Panc1 (cell line): Measurements from ENCODE around the gene GMDS. TPM values are rescaled to one million over a fixed set of nuclear protein-coding genes. Genes with fewer than 3 reads are reported as not detected.

Source experiments
- ATAC-seq: fragments of 200-7000 bp; cut with Tn5 transposase; 2 replicates; pipeline ENCODE4 v1.9.1; 2020; ENCODE audit warnings: mild to moderate bottlenecking, moderate library complexity
- BruUV-seq: library from RNA; stranded (reverse); fragments of 400-500 nt; replicated peaks from 2 replicates; lab custom pipeline; 2021; lab: Mats Ljungman, UMichigan
- CTCF ChIA-PET: fragments of 300-600 bp; sonication (Branson Sonifier 250); formaldehyde crosslinking; loops from one replicate; lab custom pipeline; 2022; ENCODE audit warnings: antibody characterized with exemption; lab: Charles Lee
- POLR2A ChIA-PET: fragments of 300-600 bp; sonication (Branson Sonifier 250); formaldehyde crosslinking; loops from one replicate; lab custom pipeline; 2022; ENCODE audit warnings: antibody characterized with exemption; lab: Charles Lee
- DNase-seq: peaks from one replicate; pipeline ENCODE4 v3.0.0-alpha.2; 2010; ENCODE audit warnings: low read depth, low spot score
- H3K27ac ChIP-seq: 2 replicates; pipeline ENCODE4 v1.5.1; 2011; ENCODE audit warnings: mild to moderate bottlenecking, low read length, inconsistent platforms
- H3K27me3 ChIP-seq: fragments of 200-500 bp; sonication (Bioruptor generic); 2 replicates; pipeline ENCODE4 v1.6.0; 2014; ENCODE audit warnings: low read length, inconsistent platforms; ENCODE audit not compliant: control insufficient read depth, insufficient read depth
- H3K36me3 ChIP-seq: fragments of 200-500 bp; sonication (Bioruptor generic); 2 replicates; pipeline ENCODE4 v1.5.1; 2014; ENCODE audit warnings: inconsistent platforms, mild to moderate bottlenecking, low read length, moderate library complexity; ENCODE audit not compliant: control insufficient read depth, insufficient read depth
- H3K4me1 ChIP-seq: 2 replicates; pipeline ENCODE4 v1.5.1; 2011; ENCODE audit warnings: inconsistent platforms, mild to moderate bottlenecking, low read length, moderate library complexity; ENCODE audit not compliant: control insufficient read depth, insufficient read depth
- H3K4me3 ChIP-seq, 2 experiments: 2 replicates each; pipeline ENCODE4 v1.5.1; 2011 to 2012; ENCODE audit warnings: low read depth in 2 of 2, low read length in 2 of 2, mild to moderate bottlenecking in 2 of 2, inconsistent platforms in 1 of 2, moderate library complexity in 1 of 2
- H3K9me3 ChIP-seq: fragments of 200-500 bp; sonication (Bioruptor generic); 2 replicates; pipeline ENCODE4 v1.5.1; 2014; ENCODE audit warnings: low read depth, mild to moderate bottlenecking, inconsistent platforms, low read length, moderate library complexity; ENCODE audit not compliant: control insufficient read depth, insufficient read depth
- CTCF ChIP-seq: fragments of 450-650 bp; IDR thresholded peaks from 2 replicates; pipeline ENCODE4 v1.5.1; 2017; ENCODE audit warnings: mild to moderate bottlenecking
- POLR2AphosphoS5 ChIP-seq: IDR thresholded peaks from 2 replicates; pipeline ENCODE4 v1.6.1; 2012; ENCODE audit warnings: mild to moderate bottlenecking, low read depth, low read length, moderate library complexity
- SIN3A ChIP-seq: IDR thresholded peaks from 2 replicates; pipeline ENCODE4 v1.6.1; 2012; ENCODE audit warnings: low read depth, mild to moderate bottlenecking, low read length, moderate library complexity, borderline replicate concordance; ENCODE audit not compliant: insufficient read depth
- TCF7L2 ChIP-seq: IDR thresholded peaks from 2 replicates; pipeline ENCODE4 v1.6.1; 2011; ENCODE audit warnings: mild to moderate bottlenecking, low read depth, low read length, inconsistent platforms
- in situ Hi-C: cut with HindIII; loops from 2 replicates; pipeline ENCODE4 v1.10.0; 2016; ENCODE audit warnings: low sequenced_read_pairs, low pct_unique_long_range_greater_than_20kb
- intact Hi-C: fragments of 100-400 bp; cut with micrococcal nuclease; formaldehyde crosslinking; loops from one replicate; pipeline ENCODE4 v1.10.0; 2022; ENCODE audit not compliant: unreplicated experiment
- total RNA-seq: library from RNA; stranded (reverse); gene quantifications from one replicate; pipeline ENCODE4 v1.2.1, GENCODE V29; 2021; ENCODE audit not compliant: unreplicated experiment
- TF ChIP-seq, protein P1 (sequence below), 2 experiments: IDR thresholded peaks; 2 replicates each; pipeline ENCODE4 v1.6.1; 2011 to 2012; ENCODE audit warnings: low read depth in 2 of 2, control low read depth in 1 of 2, low read length in 1 of 2, mild to moderate bottlenecking in 1 of 2, moderate library complexity in 1 of 2; ENCODE audit not compliant: insufficient read depth in 1 of 2

The GMDS gene
- total RNA-seq, 1 experiment from 2014 or later, result 9.8 TPM

DNA sequence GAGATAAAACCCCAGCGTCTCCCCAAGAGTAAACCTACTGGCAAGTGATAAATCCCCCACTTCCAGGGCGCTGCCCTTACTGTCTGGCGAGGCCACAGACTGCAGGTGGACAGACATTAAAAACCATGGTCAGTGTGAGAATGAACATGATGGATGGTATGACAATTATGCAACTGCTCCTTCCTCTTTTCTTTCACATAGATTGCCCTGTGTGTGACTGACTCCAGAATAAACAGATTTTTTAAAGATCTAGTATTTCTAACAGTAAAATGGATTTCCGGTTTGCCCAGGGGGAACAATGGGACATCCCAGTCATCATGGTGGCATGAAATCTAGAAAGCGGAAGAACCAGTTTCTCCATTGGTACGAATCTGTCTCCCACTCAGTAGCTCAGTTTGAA, 482.0 kb downstream of the GMDS start:
- H3K4me3 ChIP-seq, result no peak overlapping the region
- H3K4me1 ChIP-seq, result no peaks in the 10 kb centered on the region
- intact Hi-C loops, result no loop called here
- POLR2A ChIA-PET, result no interaction called here
- in situ Hi-C loops, result no loop called here
- DNase-seq (no peak), ATAC-seq (no peak)
- H3K9me3 ChIP-seq, result no peaks in the 10 kb centered on the region
- BruUV-seq, result no TSS peak
- H3K27ac ChIP-seq, result no peak overlapping the region
- CTCF ChIA-PET, result no interaction called here
- no peaks in the 10 kb centered on the region for H3K36me3 ChIP-seq
- TF ChIP-seq SIN3A, result no peak
- no peak for TF ChIP-seq CTCF
- TF ChIP-seq TCF7L2, result no peak
- no peak for TF ChIP-seq POLR2AphosphoS5
- TF ChIP-seq, protein P1, sequence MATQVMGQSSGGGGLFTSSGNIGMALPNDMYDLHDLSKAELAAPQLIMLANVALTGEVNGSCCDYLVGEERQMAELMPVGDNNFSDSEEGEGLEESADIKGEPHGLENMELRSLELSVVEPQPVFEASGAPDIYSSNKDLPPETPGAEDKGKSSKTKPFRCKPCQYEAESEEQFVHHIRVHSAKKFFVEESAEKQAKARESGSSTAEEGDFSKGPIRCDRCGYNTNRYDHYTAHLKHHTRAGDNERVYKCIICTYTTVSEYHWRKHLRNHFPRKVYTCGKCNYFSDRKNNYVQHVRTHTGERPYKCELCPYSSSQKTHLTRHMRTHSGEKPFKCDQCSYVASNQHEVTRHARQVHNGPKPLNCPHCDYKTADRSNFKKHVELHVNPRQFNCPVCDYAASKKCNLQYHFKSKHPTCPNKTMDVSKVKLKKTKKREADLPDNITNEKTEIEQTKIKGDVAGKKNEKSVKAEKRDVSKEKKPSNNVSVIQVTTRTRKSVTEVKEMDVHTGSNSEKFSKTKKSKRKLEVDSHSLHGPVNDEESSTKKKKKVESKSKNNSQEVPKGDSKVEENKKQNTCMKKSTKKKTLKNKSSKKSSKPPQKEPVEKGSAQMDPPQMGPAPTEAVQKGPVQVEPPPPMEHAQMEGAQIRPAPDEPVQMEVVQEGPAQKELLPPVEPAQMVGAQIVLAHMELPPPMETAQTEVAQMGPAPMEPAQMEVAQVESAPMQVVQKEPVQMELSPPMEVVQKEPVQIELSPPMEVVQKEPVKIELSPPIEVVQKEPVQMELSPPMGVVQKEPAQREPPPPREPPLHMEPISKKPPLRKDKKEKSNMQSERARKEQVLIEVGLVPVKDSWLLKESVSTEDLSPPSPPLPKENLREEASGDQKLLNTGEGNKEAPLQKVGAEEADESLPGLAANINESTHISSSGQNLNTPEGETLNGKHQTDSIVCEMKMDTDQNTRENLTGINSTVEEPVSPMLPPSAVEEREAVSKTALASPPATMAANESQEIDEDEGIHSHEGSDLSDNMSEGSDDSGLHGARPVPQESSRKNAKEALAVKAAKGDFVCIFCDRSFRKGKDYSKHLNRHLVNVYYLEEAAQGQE (IDR thresholded peaks at IDR 0.05; ENCODE audit: insufficient read depth in 1 of 2, low read depth in 2 of 2, low read length in 1 of 2), result no peak
- H3K27me3 ChIP-seq, result no peaks in the 10 kb centered on the region

- Histone ChIP-seq H3K27me3 (no peaks in the 10 kb centered on the region), H3K4me1 (no peaks in the 10 kb centered on the region), H3K9me3 (no peaks in the 10 kb centered on the region), H3K4me3 (no peak overlapping the region), H3K27ac (no peak overlapping the region), H3K36me3 (no peaks in the 10 kb centered on the region)
- ChIA-PET CTCF (no interaction called here), POLR2A (no interaction called here)
- intact Hi-C loops (no loop called here), in situ Hi-C loops (no loop called here)
- no TSS peak for BruUV-seq
- TF ChIP-seq CTCF, result no peak
- TF ChIP-seq TCF7L2, result no peak
- TF ChIP-seq SIN3A, result no peak
- TF ChIP-seq, protein P1 (IDR thresholded peaks at IDR 0.05; ENCODE audit: insufficient read depth in 1 of 2, low read depth in 2 of 2, low read length in 1 of 2), result no peak
- no peak for TF ChIP-seq POLR2AphosphoS5
- ATAC-seq, result no peak
- no peak for DNase-seq
Observed at GRCh38 chr6:1762203-1762602, 483.2 kb downstream of the GMDS start.
